ENCODE results near the gene ADGRG2.

The ADGRG2 gene

DNA sequence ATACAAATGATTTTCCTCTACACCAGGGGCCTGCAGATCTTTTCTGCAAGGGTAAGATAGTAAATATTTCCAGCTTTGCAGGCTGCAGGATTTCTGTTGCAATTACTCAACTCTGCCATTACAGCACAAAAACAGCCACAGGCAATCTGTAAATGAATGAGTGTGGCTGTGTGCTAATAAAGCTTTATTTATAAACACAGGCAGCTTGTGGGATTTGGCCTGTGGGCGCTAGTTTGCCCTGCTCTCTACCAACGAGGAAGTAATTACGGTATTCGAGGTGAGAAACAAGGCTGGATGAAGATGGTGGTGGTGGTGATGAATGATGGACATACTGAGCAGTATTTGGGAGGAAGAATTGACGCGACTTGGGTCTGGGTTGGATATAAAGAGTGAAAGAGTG, 30.7 kb downstream of the ADGRG2 start:
- no peak overlapping the region for H3K4me3 ChIP-seq (ENCODE audit: insufficient read depth in 1 of 2, low read depth in 1 of 2, low read length in 2 of 2)
- H3K9ac ChIP-seq (ENCODE audit: low read length), result no peak overlapping the region
- no peak overlapping the region for H3K14ac ChIP-seq (ENCODE audit: low read length in 2 of 2)
- H3K9me3 ChIP-seq (ENCODE audit: control insufficient read depth, low read length), result peaks cover 15% of the 10 kb centered on the region
- no peaks in the 10 kb centered on the region for H3K36me3 ChIP-seq (ENCODE audit: control insufficient read depth in 1 of 2, insufficient read depth in 2 of 2, low read depth in 1 of 2, low read length in 2 of 2)
- 78% methylated on average over 4 of the region's 6 CpGs for WGBS
- no peaks in the 10 kb centered on the region for H3K4me1 ChIP-seq (ENCODE audit: control insufficient read depth, insufficient read depth, low read depth, low read length)
- H3K27me3 ChIP-seq (ENCODE audit: control insufficient read depth in 1 of 2, insufficient read depth in 1 of 2, low read length in 2 of 2), result peaks cover 0 to 4% of the 10 kb centered on the region in 2 experiments
- no peak for DNase-seq
- no peak overlapping the region for H2BK15ac ChIP-seq (ENCODE audit: low read depth, poor library complexity, severe bottlenecking)
- no peak overlapping the region for H4K8ac ChIP-seq (ENCODE audit: low read length)
- no peak overlapping the region for H4K91ac ChIP-seq (ENCODE audit: low read length)
- H3K27ac ChIP-seq (ENCODE audit: low read length, poor library complexity, severe bottlenecking), result no peak overlapping the region
- no peak overlapping the region for H2BK12ac ChIP-seq (ENCODE audit: low read length in 2 of 2)
- no peak overlapping the region for H2BK120ac ChIP-seq (ENCODE audit: low read depth, low read length)
- no peaks in the 10 kb centered on the region for H3K79me1 ChIP-seq (replicated peaks; ENCODE audit: low read length, poor library complexity, severe bottlenecking)
- H2BK5ac ChIP-seq (ENCODE audit: low read depth, low read length, poor library complexity, severe bottlenecking), result no peak overlapping the region
- no peak overlapping the region for H3K23ac ChIP-seq (ENCODE audit: low read length in 2 of 2)
- H3K18ac ChIP-seq (ENCODE audit: low read depth in 1 of 2, low read length in 2 of 2), result no peak overlapping the region
- H3K4me2 ChIP-seq (ENCODE audit: low read length, poor library complexity, severe bottlenecking), result no peak overlapping the region
- H2AK5ac ChIP-seq (ENCODE audit: low read length, severe bottlenecking), result no peak overlapping the region
- no peak overlapping the region for H3K4ac ChIP-seq (ENCODE audit: low read depth in 1 of 2, low read length in 2 of 2)
- H2AFZ ChIP-seq (ENCODE audit: low read depth, low read length), result no peak overlapping the region

DNA sequence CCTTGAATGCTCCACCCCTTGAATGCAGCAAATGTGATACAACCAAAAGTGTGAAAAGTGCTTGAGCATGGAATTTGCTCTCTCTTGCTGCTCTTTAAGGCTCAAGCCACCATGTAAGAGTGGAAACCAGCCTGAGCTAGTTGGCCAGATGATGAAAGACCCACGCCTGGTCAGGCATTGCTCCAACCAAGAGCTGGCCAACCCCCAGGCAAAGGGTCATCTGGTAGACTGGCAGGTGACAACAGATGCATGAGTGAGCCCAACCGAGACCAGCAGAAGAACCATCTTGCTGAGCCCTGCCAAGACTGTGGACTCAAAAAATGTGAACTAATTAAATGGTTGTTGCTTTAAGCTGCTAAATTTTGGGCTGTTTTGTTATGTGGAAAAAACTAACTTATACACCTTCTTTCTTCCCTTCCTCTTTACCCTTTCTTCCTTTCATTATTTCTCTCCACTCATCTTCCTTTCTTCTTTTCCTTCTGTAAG, 32.7 kb downstream of the ADGRG2 start:
- Histone ChIP-seq H4K91ac (ENCODE audit: low read length) (no peak overlapping the region), H2AK5ac (ENCODE audit: low read length, severe bottlenecking) (no peak overlapping the region), H3K4me3 (ENCODE audit: insufficient read depth in 1 of 2, low read depth in 1 of 2, low read length in 2 of 2) (no peak overlapping the region), H2BK15ac (ENCODE audit: low read depth, poor library complexity, severe bottlenecking) (no peak overlapping the region), H3K18ac (ENCODE audit: low read depth in 1 of 2, low read length in 2 of 2) (no peak overlapping the region), H3K4me2 (ENCODE audit: low read length, poor library complexity, severe bottlenecking) (no peak overlapping the region), H3K79me1 (replicated peaks; ENCODE audit: low read length, poor library complexity, severe bottlenecking) (no peaks in the 10 kb centered on the region), H3K9me3 (ENCODE audit: control insufficient read depth, low read length) (peaks cover 15% of the 10 kb centered on the region), H3K4me1 (ENCODE audit: control insufficient read depth, insufficient read depth, low read depth, low read length) (no peaks in the 10 kb centered on the region), H4K8ac (ENCODE audit: low read length) (no peak overlapping the region), H3K36me3 (ENCODE audit: control insufficient read depth in 1 of 2, insufficient read depth in 2 of 2, low read depth in 1 of 2, low read length in 2 of 2) (no peaks in the 10 kb centered on the region), H2BK120ac (ENCODE audit: low read depth, low read length) (no peak overlapping the region), H3K27ac (ENCODE audit: low read length, poor library complexity, severe bottlenecking) (no peak overlapping the region), H2BK12ac (ENCODE audit: low read length in 2 of 2) (no peak overlapping the region), H3K14ac (ENCODE audit: low read length in 2 of 2) (no peak overlapping the region), H3K9ac (ENCODE audit: low read length) (no peak overlapping the region), H2AFZ (ENCODE audit: low read depth, low read length) (no peak overlapping the region), H3K23ac (ENCODE audit: low read length in 2 of 2) (no peak overlapping the region), H3K27me3 (ENCODE audit: control insufficient read depth in 1 of 2, insufficient read depth in 1 of 2, low read length in 2 of 2) (peaks cover 0 to 4% of the 10 kb centered on the region in 2 experiments), H2BK5ac (ENCODE audit: low read depth, low read length, poor library complexity, severe bottlenecking) (no peak overlapping the region), H3K4ac (ENCODE audit: low read depth in 1 of 2, low read length in 2 of 2) (no peak overlapping the region)
- WGBS, result 72% methylated on average over 1 of the region's 2 CpGs
- no peak for DNase-seq

DNA sequence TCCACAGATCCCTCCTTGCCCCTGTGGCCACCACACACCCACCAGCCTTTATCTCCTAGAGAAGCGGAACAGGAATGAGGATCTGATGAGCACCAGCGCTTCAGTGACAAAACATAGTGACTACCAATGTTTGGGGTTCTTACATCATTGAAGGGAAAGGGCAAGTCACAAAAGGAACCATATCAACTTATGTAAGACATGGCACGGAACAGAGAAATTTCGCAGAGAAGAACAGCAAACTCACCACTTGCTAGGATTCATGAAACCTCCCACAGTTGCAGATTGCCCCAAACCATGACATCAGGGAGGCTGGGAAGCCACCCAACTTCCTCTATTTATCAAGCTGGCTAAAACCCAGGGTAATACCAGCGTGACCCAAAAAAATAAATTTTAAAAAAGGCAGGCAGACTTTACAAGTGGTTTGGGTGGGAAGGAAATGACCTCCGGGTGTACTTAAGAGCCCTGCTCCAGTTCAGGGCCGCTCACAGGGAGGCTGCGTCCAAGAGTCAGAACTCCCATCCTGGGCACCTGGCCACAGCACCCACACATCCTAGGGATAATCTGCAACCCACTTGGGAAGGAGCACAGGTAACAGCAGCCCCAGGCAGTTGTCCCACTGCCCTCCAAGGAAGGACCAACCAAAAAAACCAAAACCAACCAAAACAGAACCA, 36.0 kb downstream of the ADGRG2 start:
- Histone ChIP-seq H3K79me1 (replicated peaks; ENCODE audit: low read length, poor library complexity, severe bottlenecking) (no peaks in the 10 kb centered on the region), H3K36me3 (ENCODE audit: control insufficient read depth in 1 of 2, insufficient read depth in 2 of 2, low read depth in 1 of 2, low read length in 2 of 2) (no peaks in the 10 kb centered on the region), H4K91ac (ENCODE audit: low read length) (no peak overlapping the region), H3K9ac (ENCODE audit: low read length) (no peak overlapping the region), H3K4me1 (ENCODE audit: control insufficient read depth, insufficient read depth, low read depth, low read length) (no peaks in the 10 kb centered on the region), H2BK12ac (ENCODE audit: low read length in 2 of 2) (no peak overlapping the region), H3K18ac (ENCODE audit: low read depth in 1 of 2, low read length in 2 of 2) (no peak overlapping the region), H3K9me3 (ENCODE audit: control insufficient read depth, low read length) (peaks cover 15% of the 10 kb centered on the region), H2BK5ac (ENCODE audit: low read depth, low read length, poor library complexity, severe bottlenecking) (no peak overlapping the region), H3K4me3 (ENCODE audit: insufficient read depth in 1 of 2, low read depth in 1 of 2, low read length in 2 of 2) (no peak overlapping the region), H3K4ac (ENCODE audit: low read depth in 1 of 2, low read length in 2 of 2) (no peak overlapping the region), H3K27ac (ENCODE audit: low read length, poor library complexity, severe bottlenecking) (no peak overlapping the region), H4K8ac (ENCODE audit: low read length) (no peak overlapping the region), H3K27me3 (ENCODE audit: control insufficient read depth in 1 of 2, insufficient read depth in 1 of 2, low read length in 2 of 2) (no peaks in the 10 kb centered on the region), H3K14ac (ENCODE audit: low read length in 2 of 2) (no peak overlapping the region), H2AFZ (ENCODE audit: low read depth, low read length) (no peak overlapping the region), H2AK5ac (ENCODE audit: low read length, severe bottlenecking) (no peak overlapping the region), H3K23ac (ENCODE audit: low read length in 2 of 2) (no peak overlapping the region), H3K4me2 (ENCODE audit: low read length, poor library complexity, severe bottlenecking) (no peak overlapping the region), H2BK120ac (ENCODE audit: low read depth, low read length) (no peak overlapping the region), H2BK15ac (ENCODE audit: low read depth, poor library complexity, severe bottlenecking) (no peak overlapping the region)
- WGBS, result 92% methylated on average over 8 of the region's 8 CpGs
- DNase-seq, result no peak

DNA sequence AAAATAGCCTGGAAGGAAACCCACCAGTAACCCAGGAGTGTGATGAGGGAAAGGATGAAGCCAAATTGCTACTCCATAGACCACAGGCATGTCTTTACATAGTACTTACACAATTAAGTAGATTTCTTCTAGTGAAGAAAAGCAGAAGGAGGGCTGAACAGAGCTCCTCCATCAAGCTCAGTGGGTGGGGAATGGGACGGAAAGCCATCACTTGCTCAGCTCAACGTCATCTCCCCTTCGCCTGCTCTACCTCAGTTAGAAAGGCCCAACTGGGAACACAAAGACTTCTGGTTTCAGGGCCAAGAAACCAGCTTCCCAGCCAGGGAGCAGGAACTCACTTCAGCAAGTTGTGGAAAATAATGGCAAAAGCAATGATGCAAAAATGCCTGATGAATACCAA, 36.6 kb downstream of the ADGRG2 start:
- H3K27me3 ChIP-seq (ENCODE audit: control insufficient read depth in 1 of 2, insufficient read depth in 1 of 2, low read length in 2 of 2), result no peaks in the 10 kb centered on the region
- no peak overlapping the region for H3K27ac ChIP-seq (ENCODE audit: low read length, poor library complexity, severe bottlenecking)
- no peak for DNase-seq
- no peak overlapping the region for H2AFZ ChIP-seq (ENCODE audit: low read depth, low read length)
- no peak overlapping the region for H2AK5ac ChIP-seq (ENCODE audit: low read length, severe bottlenecking)
- H3K4me3 ChIP-seq (ENCODE audit: insufficient read depth in 1 of 2, low read depth in 1 of 2, low read length in 2 of 2), result no peak overlapping the region
- H3K9me3 ChIP-seq (ENCODE audit: control insufficient read depth, low read length), result peaks cover 15% of the 10 kb centered on the region
- no peaks in the 10 kb centered on the region for H3K36me3 ChIP-seq (ENCODE audit: control insufficient read depth in 1 of 2, insufficient read depth in 2 of 2, low read depth in 1 of 2, low read length in 2 of 2)
- no peak overlapping the region for H2BK5ac ChIP-seq (ENCODE audit: low read depth, low read length, poor library complexity, severe bottlenecking)
- H3K4me1 ChIP-seq (ENCODE audit: control insufficient read depth, insufficient read depth, low read depth, low read length), result no peaks in the 10 kb centered on the region
- H3K9ac ChIP-seq (ENCODE audit: low read length), result no peak overlapping the region
- no peak overlapping the region for H3K14ac ChIP-seq (ENCODE audit: low read length in 2 of 2)
- no peak overlapping the region for H3K18ac ChIP-seq (ENCODE audit: low read depth in 1 of 2, low read length in 2 of 2)
- H3K23ac ChIP-seq (ENCODE audit: low read length in 2 of 2), result no peak overlapping the region
- WGBS, result no CpG with 5 or more reads among the region's 3 CpGs
- no peak overlapping the region for H3K4me2 ChIP-seq (ENCODE audit: low read length, poor library complexity, severe bottlenecking)
- H4K8ac ChIP-seq (ENCODE audit: low read length), result no peak overlapping the region
- H3K4ac ChIP-seq (ENCODE audit: low read depth in 1 of 2, low read length in 2 of 2), result no peak overlapping the region
- H2BK15ac ChIP-seq (ENCODE audit: low read depth, poor library complexity, severe bottlenecking), result no peak overlapping the region
- no peaks in the 10 kb centered on the region for H3K79me1 ChIP-seq (replicated peaks; ENCODE audit: low read length, poor library complexity, severe bottlenecking)
- no peak overlapping the region for H4K91ac ChIP-seq (ENCODE audit: low read length)
- no peak overlapping the region for H2BK120ac ChIP-seq (ENCODE audit: low read depth, low read length)
- no peak overlapping the region for H2BK12ac ChIP-seq (ENCODE audit: low read length in 2 of 2)

Data from mesenchymal stem cell (in vitro differentiated cells and primary cell).